BJ (cell line): ENCODE data around the gene NELL1. TPM values are rescaled to one million over a fixed set of nuclear protein-coding genes. Genes with fewer than 3 reads are reported as not detected.
"Not testable (repeated sequence)": the region's sequence is repeated elsewhere in the genome, so short reads cannot be mapped to it uniquely, and the experiment has no call there.

Experiments
- CTCF ChIA-PET: fragments of 350-600 bp; formaldehyde crosslinking; extraction: SDS; loops from one replicate; lab custom pipeline; 2021; ENCODE audit warnings: antibody characterized with exemption, inconsistent platforms; lab: Yijun Ruan, JAX
- POLR2A ChIA-PET: fragments of 300-600 bp; sonication (Branson Sonifier 250); formaldehyde crosslinking; extraction: SDS; loops from one replicate; lab custom pipeline; 2021; ENCODE audit warnings: antibody characterized with exemption; lab: Charles Lee
- DNase-seq: peaks from one replicate; pipeline ENCODE4 v3.0.0-alpha.2; 2011; ENCODE audit warnings: low read depth
- H3K27me3 ChIP-seq: 2 replicates; pipeline ENCODE4 v1.6.0; 2011; ENCODE audit warnings: low read length; ENCODE audit not compliant: control insufficient read depth, insufficient read depth
- H3K36me3 ChIP-seq: 2 replicates; pipeline ENCODE4 v1.5.1; 2011; ENCODE audit warnings: low read length; ENCODE audit not compliant: control insufficient read depth, insufficient read depth
- H3K4me3 ChIP-seq: 2 replicates; pipeline ENCODE4 v1.5.1; 2011; ENCODE audit warnings: low read depth, mild to moderate bottlenecking, control low read depth, low read length
- polyA plus RNA-seq: library from polyadenylated mRNA; depleted of rRNA; stranded (reverse); fragments of >200 nt; gene quantifications from 2 replicates; pipeline ENCODE4 v1.2.3, GENCODE V29; 2011
- TF ChIP-seq, protein P1 (sequence below): IDR thresholded peaks from 2 replicates; pipeline ENCODE4 v1.5.1; 2011; ENCODE audit warnings: low read depth, mild to moderate bottlenecking, control low read depth, inconsistent platforms, low read length, moderate library complexity; ENCODE audit not compliant: insufficient read depth

Gene NELL1
- polyA plus RNA-seq, 1 experiment, result not detected

DNA sequence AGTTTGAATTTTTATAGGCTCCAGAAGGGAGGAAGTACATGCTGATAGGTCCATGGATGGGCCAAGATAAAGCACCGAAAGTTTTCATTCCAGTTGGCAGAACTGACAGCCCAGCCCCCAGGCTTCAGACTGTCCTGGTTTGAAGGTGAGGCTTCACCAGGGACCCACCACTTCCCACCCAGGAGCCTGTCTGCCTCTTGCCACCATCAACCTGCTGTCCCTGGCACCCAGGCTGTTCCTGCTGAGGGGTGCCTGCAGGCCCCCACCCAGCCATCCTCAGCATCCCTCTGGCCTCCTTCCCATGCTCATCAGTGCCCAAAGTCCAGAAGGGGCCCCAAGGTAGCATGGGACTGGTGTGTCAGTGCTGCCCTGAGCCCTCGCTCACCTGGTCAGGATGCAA, 463.9 kb downstream of the NELL1 start:
- no peaks in the 10 kb centered on the region for H3K36me3 ChIP-seq
- TF ChIP-seq, protein P1, sequence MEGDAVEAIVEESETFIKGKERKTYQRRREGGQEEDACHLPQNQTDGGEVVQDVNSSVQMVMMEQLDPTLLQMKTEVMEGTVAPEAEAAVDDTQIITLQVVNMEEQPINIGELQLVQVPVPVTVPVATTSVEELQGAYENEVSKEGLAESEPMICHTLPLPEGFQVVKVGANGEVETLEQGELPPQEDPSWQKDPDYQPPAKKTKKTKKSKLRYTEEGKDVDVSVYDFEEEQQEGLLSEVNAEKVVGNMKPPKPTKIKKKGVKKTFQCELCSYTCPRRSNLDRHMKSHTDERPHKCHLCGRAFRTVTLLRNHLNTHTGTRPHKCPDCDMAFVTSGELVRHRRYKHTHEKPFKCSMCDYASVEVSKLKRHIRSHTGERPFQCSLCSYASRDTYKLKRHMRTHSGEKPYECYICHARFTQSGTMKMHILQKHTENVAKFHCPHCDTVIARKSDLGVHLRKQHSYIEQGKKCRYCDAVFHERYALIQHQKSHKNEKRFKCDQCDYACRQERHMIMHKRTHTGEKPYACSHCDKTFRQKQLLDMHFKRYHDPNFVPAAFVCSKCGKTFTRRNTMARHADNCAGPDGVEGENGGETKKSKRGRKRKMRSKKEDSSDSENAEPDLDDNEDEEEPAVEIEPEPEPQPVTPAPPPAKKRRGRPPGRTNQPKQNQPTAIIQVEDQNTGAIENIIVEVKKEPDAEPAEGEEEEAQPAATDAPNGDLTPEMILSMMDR, result no peak
- no peaks in the 10 kb centered on the region for H3K27me3 ChIP-seq
- no peak for DNase-seq
- H3K4me3 ChIP-seq, result no peak overlapping the region
- ChIA-PET CTCF (no interaction called here), POLR2A (no interaction called here)

DNA sequence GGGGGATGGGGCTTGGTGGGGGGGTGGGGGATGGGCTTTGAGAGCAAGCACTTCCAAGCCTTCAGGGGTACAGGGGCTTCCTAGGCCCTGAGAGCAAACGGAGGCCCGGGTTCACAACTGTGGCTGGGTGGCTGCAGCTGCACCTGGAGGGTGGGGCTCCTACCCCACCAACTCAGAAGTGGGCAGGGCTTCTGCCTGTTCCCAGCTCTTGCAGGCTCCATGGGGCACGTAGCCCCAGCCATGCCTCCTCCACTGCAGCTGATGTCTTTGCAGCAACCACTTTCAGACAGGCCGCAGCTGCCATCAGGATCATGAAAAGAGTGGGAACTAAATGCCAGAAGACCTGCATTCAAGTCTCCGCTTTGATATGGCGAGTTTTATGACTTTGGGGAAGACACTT, 464.3 kb downstream of the NELL1 start:
- CTCF ChIA-PET, result no interaction called here
- no peaks in the 10 kb centered on the region for H3K27me3 ChIP-seq
- H3K4me3 ChIP-seq, result no peak overlapping the region
- no peak for DNase-seq
- TF ChIP-seq, protein P1, result no peak
- POLR2A ChIA-PET, result no interaction called here
- no peaks in the 10 kb centered on the region for H3K36me3 ChIP-seq

DNA sequence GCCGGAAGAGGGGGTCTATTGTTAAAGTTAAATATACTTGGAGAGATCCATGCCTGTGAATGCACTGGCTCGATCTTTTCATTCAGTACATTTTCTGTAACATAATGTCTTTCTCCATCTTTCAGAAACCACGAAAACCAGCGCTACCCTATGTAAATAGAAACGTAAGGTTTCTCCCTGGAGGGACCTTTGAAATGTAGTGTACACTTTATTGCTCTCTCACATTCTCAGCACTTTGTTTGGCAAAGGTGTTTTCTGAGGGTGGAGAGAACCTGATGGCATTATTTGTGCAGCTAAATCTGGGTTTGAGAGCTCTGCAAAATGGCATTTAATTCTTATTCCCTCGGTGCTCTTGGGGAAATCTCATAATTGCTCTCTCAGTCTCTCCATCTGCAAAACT, 468.4 kb downstream of the NELL1 start:
- no peaks in the 10 kb centered on the region for H3K27me3 ChIP-seq
- TF ChIP-seq, protein P1, result no peak
- no peak overlapping the region for H3K4me3 ChIP-seq
- DNase-seq, result no peak
- H3K36me3 ChIP-seq, result no peaks in the 10 kb centered on the region
- POLR2A ChIA-PET, result no interaction called here
- CTCF ChIA-PET, result no interaction called here

DNA sequence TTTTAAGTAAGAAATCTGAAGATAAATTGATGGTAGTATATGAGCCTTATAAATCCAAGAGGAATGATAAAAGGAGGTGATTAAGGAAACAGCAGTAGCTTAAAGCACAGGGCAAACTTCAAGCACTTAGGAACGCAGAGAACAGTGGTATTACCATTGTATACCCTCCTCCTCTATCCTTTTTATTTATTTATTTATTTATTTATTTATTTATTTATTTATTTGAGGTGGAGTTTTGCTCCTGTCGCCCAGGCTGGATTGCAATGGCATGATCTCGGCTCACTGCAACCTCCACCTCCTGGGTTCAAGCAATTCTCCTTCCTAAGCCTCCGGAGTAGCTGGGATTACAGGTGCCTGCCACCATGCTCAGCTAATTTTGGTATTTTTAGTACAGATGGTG, 472.2 kb downstream of the NELL1 start:
- CTCF ChIA-PET, result interaction anchor here (0.9 kb wide), 1 partner anchor 13 kb away, joined by 3 read pairs; no protein-coding TSS in a partner anchor
- DNase-seq, POLR2A ChIA-PET: not testable (repeated sequence)

DNA sequence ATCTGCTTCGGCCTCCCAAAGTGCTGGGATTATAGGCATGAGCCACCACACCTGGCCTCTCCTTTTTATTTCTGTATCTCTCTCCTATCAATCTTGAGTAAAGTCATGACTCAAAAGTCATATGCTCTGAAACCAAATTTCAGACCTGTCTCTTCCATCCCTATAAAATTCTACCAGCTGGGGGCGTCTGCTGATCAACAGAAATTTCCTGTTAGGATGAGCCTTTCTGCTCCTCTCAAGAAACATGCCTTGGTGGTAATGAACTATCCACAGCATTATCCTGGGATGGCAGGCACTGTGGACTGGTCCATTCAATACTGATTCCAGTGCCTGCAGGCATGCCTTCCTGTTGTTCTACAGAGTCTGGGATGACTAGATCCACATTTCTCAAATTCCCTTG, 472.6 kb downstream of the NELL1 start:
- Histone ChIP-seq H3K4me3 (no peak overlapping the region), H3K36me3 (no peaks in the 10 kb centered on the region), H3K27me3 (no peaks in the 10 kb centered on the region)
- ChIA-PET CTCF (interaction anchor here (0.9 kb wide), 1 partner anchor 14 kb away, joined by 3 read pairs; no protein-coding TSS in a partner anchor), POLR2A (no interaction called here)
- DNase-seq, result no peak
- TF ChIP-seq, protein P1, result no peak

More for the DNA sequence above, 472.2 kb downstream of the NELL1 start:
- not testable (repeated sequence) for H3K36me3 ChIP-seq, H3K27me3 ChIP-seq, H3K4me3 ChIP-seq

DNA sequence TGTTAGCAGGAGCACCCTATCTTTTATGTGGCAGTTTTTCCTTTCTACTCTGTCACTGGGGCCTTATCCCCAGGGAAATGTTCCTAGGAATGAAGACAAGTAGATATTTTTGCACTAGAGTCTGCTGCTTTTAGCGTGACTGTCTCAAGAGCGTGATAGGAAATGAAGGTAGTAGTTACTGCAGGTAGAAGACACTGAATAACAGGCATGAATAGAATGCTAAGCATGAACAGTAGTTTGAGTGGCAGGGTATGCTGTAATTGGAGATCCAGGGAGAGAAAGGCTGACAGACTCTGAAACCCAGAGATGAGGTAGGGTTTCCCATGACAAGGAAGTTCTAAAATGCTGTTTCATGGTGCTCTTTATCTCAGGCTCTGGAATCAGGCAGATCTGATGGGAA, 475.1 kb downstream of the NELL1 start:
- Histone ChIP-seq H3K4me3 (no peak overlapping the region), H3K27me3 (no peaks in the 10 kb centered on the region), H3K36me3 (no peaks in the 10 kb centered on the region)
- TF ChIP-seq, protein P1, result no peak
- ChIA-PET POLR2A (no interaction called here), CTCF (no interaction called here)
- DNase-seq, result no peak
